Measurements from ENCODE around the gene EXOC2.

Gene EXOC2

GRCh38 chr6:445571-446417 is 247.1 kb downstream of the EXOC2 start:
- no peak for DNase-seq (ENCODE audit: low spot score)

- peak; percentile 66 for DNase-seq (ENCODE audit: low spot score)
Measured at GRCh38 chr6:444653-445275, 248.2 kb downstream of the EXOC2 start.

DNA sequence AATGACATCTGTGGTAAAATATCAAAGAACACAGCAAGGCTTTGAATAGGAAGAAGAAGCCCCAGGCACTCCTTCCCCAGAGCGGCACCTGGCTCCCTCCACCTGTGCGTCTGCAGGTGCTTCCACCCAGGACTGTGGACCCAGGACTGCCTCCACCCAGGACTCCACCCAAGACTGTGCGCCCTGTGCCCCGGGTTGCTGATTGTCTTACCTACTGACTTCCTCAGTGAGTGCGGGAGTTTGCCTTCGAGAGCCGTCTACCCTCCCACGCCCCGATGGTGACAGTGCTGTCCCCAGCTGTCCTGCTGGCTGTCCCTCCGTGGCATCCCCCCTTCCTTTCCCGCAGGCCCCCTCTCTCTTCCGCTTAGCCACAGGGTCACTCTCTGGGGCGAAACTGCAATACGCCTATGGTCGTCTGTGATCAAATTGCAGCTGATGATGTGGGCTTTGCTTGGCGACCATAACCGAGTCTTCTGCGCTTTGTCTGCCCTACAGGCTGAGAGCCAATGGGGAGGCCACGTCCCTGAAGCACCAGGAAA is 249.2 kb downstream of the EXOC2 start:
- no peak for DNase-seq (ENCODE audit: low spot score)

DNA sequence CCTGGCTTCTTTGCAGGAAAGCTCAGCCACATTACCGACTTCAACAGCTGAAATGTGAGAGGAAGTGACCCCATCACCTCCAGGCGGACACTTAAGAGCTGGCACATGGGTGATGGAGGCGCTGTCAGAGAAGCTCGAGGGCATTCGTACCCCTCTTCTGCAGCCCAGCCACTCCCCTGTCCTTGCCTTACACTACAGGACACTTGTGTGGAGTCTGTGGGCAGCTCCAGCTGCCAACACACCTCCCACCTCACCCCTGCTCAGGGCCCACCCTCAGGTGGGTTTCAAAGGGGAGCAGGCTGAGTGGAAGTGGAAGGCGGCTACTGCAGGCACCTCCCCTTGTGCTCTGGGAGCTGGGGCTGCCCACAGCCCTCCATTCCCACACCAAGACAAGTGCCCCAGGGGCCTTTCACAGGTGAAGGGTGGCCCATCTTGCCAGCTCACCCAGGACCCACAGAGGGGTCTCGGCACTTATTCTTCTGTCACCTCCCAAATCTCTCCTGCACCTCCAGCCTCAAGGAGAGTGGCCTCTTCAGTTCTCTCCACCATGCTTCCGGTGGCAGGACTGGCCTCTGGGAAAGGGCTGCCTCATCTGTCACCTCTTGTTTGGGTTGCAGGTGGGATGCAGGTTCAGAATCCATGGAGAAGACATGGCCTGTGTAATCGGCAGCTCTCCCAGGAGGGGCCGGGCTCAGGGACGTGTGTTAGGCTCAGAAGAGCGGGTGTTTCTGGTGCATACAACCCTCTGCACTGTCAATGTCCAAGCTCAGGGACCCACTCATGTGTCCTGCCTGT is 251.6 kb downstream of the EXOC2 start:
- DNase-seq (ENCODE audit: low spot score), result no peak

- no peak for DNase-seq (ENCODE audit: low spot score)
Measured at GRCh38 chr6:439641-440167, 253.2 kb downstream of the EXOC2 start.

DNA sequence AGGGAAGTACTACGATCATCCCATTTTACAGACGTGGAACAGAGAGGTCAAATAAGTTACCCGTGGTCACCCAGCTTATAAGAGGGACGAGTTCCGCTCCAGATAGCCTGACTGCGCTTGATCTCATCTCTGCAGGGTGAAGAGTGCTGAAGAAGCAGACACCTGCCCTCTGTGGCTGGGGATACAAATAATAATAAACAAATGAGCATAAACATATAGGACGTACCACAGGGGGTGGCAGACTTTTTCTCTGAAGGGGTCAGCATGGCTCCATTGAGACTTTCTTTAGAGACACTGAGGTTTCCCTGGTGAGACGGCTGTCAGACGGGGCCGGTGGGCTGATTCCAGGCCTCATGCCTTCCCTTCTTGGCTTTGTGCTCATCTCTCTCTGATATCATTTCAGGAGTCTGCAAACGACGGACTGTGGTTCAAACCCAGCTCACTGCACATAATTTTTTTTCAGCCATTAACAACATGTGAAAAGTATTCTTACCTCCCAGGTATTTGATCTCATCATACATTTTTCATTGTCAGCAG is 254.2 kb downstream of the EXOC2 start:
- DNase-seq (ENCODE audit: low spot score), result no peak

- DNase-seq (ENCODE audit: low spot score), result no peak
Measured at GRCh38 chr6:437037-437392, 255.9 kb downstream of the EXOC2 start.

DNA sequence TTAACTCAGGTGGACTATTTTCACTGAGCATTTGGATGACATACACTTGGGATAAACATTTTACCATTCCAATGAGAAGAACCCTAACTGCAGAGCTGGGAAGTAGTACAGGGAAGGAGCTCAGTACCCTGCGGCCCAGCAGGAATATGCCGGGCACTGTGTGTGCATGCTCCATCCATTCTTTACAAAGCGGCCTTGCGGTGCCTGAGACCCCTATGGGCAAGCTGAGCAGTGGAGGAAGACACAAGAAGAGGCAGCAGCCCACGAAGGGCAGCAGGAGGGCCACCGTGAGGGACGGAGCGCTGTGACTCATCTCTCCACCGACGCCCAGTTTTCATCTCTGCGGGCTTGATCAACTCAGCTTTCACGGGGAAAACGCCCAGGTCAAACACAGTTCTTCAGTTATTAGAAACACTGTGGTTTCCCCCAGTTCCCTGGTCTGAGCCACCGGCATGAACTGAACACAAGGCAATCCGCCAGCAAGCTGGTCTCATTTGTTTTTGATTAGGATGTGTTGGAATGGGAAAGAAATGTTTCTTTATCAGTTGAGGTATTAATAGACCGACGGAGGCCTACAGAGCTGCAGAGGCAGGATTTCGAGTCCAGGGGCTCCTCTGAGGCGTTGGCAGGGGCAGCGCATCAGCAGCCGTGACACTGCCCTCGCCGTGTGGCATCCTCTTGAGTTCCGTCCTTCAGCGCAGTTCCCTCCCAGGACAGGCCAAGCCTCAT is 256.5 kb downstream of the EXOC2 start:
- no peak for DNase-seq (ENCODE audit: low spot score)

DNA sequence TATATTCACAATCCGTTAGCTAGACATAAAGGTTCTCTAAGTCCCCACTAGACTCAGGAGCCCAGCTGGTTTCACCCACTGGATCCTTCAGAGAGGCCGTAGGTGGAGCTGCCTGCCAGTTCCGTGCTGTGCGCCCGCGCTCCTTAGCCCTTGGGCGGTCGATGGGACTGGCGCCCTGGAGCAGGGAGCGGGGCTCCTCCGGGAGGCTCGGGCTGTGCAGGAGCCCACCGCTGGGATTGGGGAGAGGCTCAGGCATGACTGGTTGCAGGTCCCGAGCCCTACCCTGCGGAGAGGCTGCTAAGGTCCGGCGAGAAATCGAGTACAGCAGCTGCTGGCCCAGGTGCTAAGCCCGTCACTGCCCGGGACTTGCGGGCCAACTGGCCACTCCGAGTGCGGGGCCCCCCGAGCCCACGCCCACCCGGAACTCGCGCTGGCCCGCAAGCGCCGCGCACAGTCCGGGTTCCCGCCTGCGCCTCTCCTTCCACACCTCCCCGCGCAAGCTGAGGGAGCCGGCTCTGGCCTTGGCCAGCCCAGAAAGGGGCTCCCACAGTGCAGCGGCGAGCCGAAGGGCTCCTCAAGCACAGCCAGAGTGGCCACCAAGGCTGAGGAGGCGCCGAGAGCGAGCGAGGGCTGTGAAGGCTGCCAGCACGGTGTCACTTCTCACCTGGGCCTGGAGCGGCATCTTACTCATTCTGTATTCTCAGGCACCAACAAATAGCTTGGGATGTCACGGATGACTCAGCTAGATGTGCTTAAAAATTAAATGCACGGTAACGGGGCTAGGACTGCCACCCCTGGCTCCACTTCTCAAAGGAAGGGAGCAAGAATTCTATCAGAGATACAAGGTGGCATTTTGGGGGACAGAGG is 257.3 kb downstream of the EXOC2 start:
- no peak for DNase-seq (ENCODE audit: low spot score)
